Activated CD8-positive, alpha-beta memory T cell treated with anti-CD3 and anti-CD28 coated beads for 1 hour (primary cell): ENCODE measurements around the gene UNC5B.

Experiments
- DNase-seq, 2 donors: peaks; one replicate each; pipeline ENCODE4 v3.0.0-alpha.2; 2020; ENCODE audit warnings: low read depth in 1 of 2; ENCODE audit errors: extremely low read depth in 1 of 2

Gene UNC5B

GRCh38 chr10:71336632-71337031, 124.3 kb downstream of the UNC5B start:
- no peak for DNase-seq

GRCh38 chr10:71337219-71337701, 124.9 kb downstream of the UNC5B start:
- DNase-seq: no peak

GRCh38 chr10:71338728-71339495, 126.5 kb downstream of the UNC5B start:
- no peak for DNase-seq

GRCh38 chr10:71339796-71340589, 127.6 kb downstream of the UNC5B start:
- no peak for DNase-seq

GRCh38 chr10:71342573-71343391, 130.4 kb downstream of the UNC5B start:
- DNase-seq: no peak

GRCh38 chr10:71343392-71343773, 131.0 kb downstream of the UNC5B start:
- DNase-seq: no peak

GRCh38 chr10:71344154-71344925, 132.0 kb downstream of the UNC5B start:
- DNase-seq: no peak

- no peak for DNase-seq
Measured at GRCh38 chr10:71344993-71345480, 132.7 kb downstream of the UNC5B start.

GRCh38 chr10:71345694-71346093, 133.3 kb downstream of the UNC5B start:
- DNase-seq: no peak

- DNase-seq: no peak
Measured at GRCh38 chr10:71346731-71347130, 134.4 kb downstream of the UNC5B start.

GRCh38 chr10:71347587-71348395, 135.4 kb downstream of the UNC5B start:
- DNase-seq: no peak

GRCh38 chr10:71348850-71349249, 136.5 kb downstream of the UNC5B start:
- DNase-seq: no peak

GRCh38 chr10:71349406-71349805, 137.0 kb downstream of the UNC5B start:
- no peak for DNase-seq

GRCh38 chr10:71351087-71351486, 138.7 kb downstream of the UNC5B start:
- no peak for DNase-seq

GRCh38 chr10:71351628-71352319, 139.4 kb downstream of the UNC5B start:
- DNase-seq: no peak
